Measurements from ENCODE around the gene LRMDA. TPM values are rescaled to one million over a fixed set of nuclear protein-coding genes. Genes with fewer than 3 reads are reported as not detected.

The LRMDA gene
- total RNA-seq, 1 donor from 2014 or later, result 19.4 TPM

DNA sequence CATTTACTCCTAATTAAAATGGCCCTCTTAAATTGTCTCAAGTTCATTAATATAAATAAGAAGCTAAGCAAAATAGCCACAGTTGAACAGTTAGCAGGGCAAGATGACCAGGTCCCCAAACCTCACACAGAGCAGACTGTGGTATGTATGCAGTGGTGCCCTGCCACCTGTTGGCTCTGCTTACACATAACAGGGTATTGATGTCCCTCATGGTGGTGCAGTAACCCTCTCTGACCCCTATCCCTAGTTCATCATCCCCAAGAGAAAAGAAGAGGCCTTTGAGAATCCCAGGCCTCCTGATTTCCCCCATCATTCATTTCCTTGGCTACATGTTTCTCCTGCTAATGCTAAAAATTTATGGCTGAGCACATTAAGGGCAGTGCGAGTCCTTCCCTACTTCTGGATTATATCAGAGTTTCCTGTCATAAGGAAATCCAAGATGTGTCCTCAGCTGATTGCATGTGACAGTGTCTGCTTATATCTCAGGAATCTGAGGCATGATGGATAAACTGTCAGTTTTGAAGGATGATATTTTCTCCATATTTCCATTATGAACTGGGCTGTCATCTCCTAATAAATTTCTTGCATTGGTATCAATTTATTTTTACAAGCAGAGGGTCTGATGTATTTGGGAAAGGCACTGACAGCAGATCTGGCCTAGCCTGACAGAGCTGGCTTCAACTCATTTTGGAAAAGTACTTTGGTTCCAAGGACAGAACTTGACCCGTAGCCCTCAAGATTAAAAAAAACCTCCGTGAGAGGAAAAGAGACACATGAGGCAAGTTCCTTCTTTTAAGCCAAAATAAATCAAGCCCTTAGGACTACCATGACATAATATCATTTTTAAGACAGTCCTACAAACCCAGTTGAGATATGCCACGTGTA, 880.6 kb downstream of the LRMDA start:
- H3K4me1 Mint-ChIP-seq (ENCODE audit: unreplicated experiment), result peaks cover 5% of the 10 kb centered on the region
- TF ChIP-seq, protein P1, sequence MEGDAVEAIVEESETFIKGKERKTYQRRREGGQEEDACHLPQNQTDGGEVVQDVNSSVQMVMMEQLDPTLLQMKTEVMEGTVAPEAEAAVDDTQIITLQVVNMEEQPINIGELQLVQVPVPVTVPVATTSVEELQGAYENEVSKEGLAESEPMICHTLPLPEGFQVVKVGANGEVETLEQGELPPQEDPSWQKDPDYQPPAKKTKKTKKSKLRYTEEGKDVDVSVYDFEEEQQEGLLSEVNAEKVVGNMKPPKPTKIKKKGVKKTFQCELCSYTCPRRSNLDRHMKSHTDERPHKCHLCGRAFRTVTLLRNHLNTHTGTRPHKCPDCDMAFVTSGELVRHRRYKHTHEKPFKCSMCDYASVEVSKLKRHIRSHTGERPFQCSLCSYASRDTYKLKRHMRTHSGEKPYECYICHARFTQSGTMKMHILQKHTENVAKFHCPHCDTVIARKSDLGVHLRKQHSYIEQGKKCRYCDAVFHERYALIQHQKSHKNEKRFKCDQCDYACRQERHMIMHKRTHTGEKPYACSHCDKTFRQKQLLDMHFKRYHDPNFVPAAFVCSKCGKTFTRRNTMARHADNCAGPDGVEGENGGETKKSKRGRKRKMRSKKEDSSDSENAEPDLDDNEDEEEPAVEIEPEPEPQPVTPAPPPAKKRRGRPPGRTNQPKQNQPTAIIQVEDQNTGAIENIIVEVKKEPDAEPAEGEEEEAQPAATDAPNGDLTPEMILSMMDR (IDR thresholded peaks at IDR 0.05; ENCODE audit: unreplicated experiment), result peak; percentile 71
- H3K4me3 Mint-ChIP-seq (ENCODE audit: unreplicated experiment), result no peak overlapping the region
- H3K27me3 Mint-ChIP-seq (ENCODE audit: unreplicated experiment), result no peaks in the 10 kb centered on the region
- no peaks in the 10 kb centered on the region for H3K36me3 Mint-ChIP-seq (ENCODE audit: low read depth, unreplicated experiment)
- peak; percentile 43 for DNase-seq (ENCODE audit: low spot score)
- H3K9me3 Mint-ChIP-seq (ENCODE audit: unreplicated experiment), result no peaks in the 10 kb centered on the region
- no peak overlapping the region for H3K27ac Mint-ChIP-seq (ENCODE audit: unreplicated experiment)

DNA sequence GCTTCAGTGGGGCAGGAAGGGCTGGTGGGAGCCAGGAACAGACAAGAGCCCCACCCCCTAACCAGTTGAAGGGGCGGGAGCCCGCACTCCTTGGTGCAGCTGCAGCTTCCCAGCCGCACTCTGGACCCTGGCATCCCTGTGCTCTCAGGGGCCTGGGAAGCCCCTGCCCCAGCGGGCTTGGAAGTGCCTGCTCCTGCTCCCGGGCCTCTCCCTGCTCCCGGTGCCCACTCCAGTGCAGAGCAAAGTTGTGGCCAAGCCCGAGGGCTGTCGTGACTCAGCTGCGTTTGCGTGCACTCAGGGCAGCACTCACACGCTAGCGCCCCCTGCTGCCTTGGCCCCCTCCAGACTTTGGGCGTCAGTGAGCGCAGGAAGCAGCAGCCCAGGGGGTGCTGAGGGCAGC, 883.8 kb downstream of the LRMDA start:
- H3K27ac Mint-ChIP-seq (ENCODE audit: unreplicated experiment), result no peak overlapping the region

DNA sequence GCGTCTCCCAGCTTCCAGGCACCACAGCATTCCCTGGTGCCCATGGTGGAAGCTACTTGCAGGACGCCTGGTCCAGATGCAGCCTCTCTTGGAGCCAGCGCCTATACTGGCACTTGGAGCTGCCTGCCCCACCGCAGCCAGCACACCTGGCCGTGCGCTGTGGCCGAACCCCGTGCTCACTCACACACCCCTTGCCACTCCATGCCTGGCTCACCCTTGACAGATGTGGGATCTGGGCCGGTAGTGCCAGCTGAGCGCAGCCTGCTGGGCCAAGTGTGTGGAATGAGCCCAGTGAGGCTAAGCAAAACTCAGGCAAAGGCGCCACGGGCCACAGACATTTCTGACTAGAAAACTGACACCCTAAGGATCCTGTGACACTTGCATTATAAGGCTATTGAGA, 884.8 kb downstream of the LRMDA start:
- peaks cover 4% of the 10 kb centered on the region for H3K9me3 Mint-ChIP-seq (ENCODE audit: unreplicated experiment)
- no peak overlapping the region for H3K4me3 Mint-ChIP-seq (ENCODE audit: unreplicated experiment)
- peaks cover 6% of the 10 kb centered on the region for H3K4me1 Mint-ChIP-seq (ENCODE audit: unreplicated experiment)
- TF ChIP-seq, protein P1 (IDR thresholded peaks at IDR 0.05; ENCODE audit: unreplicated experiment), result no peak
- H3K27me3 Mint-ChIP-seq (ENCODE audit: unreplicated experiment), result no peaks in the 10 kb centered on the region
- no peak overlapping the region for H3K27ac Mint-ChIP-seq (ENCODE audit: unreplicated experiment)
- H3K36me3 Mint-ChIP-seq (ENCODE audit: low read depth, unreplicated experiment), result no peaks in the 10 kb centered on the region
- no peak for DNase-seq (ENCODE audit: low spot score)

More for the DNA sequence above, 883.8 kb downstream of the LRMDA start:
- no peaks in the 10 kb centered on the region for H3K27me3 Mint-ChIP-seq (ENCODE audit: unreplicated experiment)
- TF ChIP-seq, protein P1 (IDR thresholded peaks at IDR 0.05; ENCODE audit: unreplicated experiment), result no peak
- no peaks in the 10 kb centered on the region for H3K36me3 Mint-ChIP-seq (ENCODE audit: low read depth, unreplicated experiment)
- no peak for DNase-seq (ENCODE audit: low spot score)
- peaks cover 4% of the 10 kb centered on the region for H3K9me3 Mint-ChIP-seq (ENCODE audit: unreplicated experiment)
- no peak overlapping the region for H3K4me3 Mint-ChIP-seq (ENCODE audit: unreplicated experiment)
- H3K4me1 Mint-ChIP-seq (ENCODE audit: unreplicated experiment), result peaks cover 6% of the 10 kb centered on the region

DNA sequence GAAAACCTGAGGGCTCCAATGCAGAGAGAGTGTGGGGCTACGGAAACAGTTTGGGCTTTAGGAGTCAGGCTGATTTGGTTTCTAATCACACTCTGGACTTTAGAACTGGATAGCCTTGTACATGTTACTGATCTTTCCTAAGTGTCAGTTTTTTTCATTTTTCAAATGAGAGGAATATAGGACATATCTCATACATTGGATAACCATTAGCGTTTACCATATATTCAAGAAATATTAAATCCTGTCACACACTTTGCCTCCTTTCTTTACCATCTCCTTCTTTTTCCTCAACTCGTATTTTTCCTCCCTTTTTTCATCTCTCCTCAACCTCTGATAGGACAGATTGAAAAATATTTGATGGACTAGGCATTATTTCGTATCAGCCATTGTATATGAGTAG, 885.7 kb downstream of the LRMDA start:
- no peak for DNase-seq (ENCODE audit: low spot score)
- Mint-ChIP-seq H3K4me1 (ENCODE audit: unreplicated experiment) (peaks cover 6% of the 10 kb centered on the region), H3K9me3 (ENCODE audit: unreplicated experiment) (peaks cover 4% of the 10 kb centered on the region), H3K36me3 (ENCODE audit: low read depth, unreplicated experiment) (no peaks in the 10 kb centered on the region), H3K27ac (ENCODE audit: unreplicated experiment) (no peak overlapping the region), H3K27me3 (ENCODE audit: unreplicated experiment) (no peaks in the 10 kb centered on the region), H3K4me3 (ENCODE audit: unreplicated experiment) (no peak overlapping the region)
- TF ChIP-seq, protein P1 (IDR thresholded peaks at IDR 0.05; ENCODE audit: unreplicated experiment), result no peak

DNA sequence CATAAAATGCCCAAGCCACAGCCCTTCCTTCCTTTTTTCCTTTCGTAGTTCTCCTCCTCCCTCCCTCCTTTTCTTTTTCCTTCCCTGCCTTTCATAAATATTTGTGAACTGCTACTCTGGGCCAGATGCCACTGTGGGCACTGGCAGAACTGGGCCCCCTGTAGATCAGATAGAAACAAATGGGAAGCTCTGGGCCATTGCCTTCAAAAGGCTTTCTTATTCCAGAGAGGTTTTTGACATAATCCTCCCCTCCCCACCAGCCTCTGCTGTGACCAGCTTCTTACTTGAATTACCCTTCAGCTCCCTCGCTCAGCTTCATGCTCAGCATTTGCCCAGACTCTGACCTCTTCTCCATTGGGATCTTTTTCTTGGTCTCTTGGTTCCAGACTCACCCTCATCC, 886.8 kb downstream of the LRMDA start:
- H3K36me3 Mint-ChIP-seq (ENCODE audit: low read depth, unreplicated experiment), result no peaks in the 10 kb centered on the region
- H3K4me1 Mint-ChIP-seq (ENCODE audit: unreplicated experiment), result peaks cover 6% of the 10 kb centered on the region
- no peak overlapping the region for H3K4me3 Mint-ChIP-seq (ENCODE audit: unreplicated experiment)
- TF ChIP-seq, protein P1 (IDR thresholded peaks at IDR 0.05; ENCODE audit: unreplicated experiment), result no peak
- DNase-seq (ENCODE audit: low spot score), result no peak
- H3K9me3 Mint-ChIP-seq (ENCODE audit: unreplicated experiment), result peaks cover 4% of the 10 kb centered on the region
- no peaks in the 10 kb centered on the region for H3K27me3 Mint-ChIP-seq (ENCODE audit: unreplicated experiment)
- no peak overlapping the region for H3K27ac Mint-ChIP-seq (ENCODE audit: unreplicated experiment)
